HG02938 (cell line): ENCODE results near the gene GGCX.
"Not testable (repeated sequence)": the region's sequence is repeated elsewhere in the genome, so short reads cannot be mapped to it uniquely, and the experiment has no call there.

Source experiments
- ATAC-seq: cut with Tn5 transposase; IDR thresholded peaks from one replicate; pipeline ENCODE4 v1.9.1; 2021; ENCODE audit warnings: mild to moderate bottlenecking, moderate library complexity; ENCODE audit not compliant: unreplicated experiment

Gene GGCX

DNA sequence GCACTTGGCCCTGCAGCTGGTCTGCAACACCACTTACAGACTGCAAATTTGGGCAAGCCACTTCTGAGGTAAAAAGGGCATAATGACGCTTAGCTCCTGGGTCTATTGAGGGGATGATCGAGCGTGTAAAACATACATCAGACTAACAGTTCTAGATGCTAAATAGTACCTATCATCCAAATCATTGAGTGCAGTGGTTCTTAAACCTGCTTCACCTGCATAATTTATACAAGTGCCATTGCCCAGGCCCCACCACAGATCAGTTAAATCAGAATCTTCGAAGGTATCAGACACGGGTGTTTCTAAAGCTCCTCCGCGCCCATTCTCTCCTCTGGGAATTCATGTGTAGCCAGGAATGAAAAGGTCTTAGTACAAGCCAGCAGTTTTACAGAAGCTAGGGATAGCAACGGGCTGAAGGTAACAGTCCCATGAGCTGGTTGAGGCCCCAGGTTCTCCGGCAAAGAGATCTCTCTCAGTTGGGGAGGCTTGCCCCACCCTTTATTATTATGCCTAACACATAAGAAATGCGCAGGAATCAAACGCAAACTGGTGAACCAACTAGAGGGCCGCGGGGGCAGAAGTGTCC, 33.5 kb upstream of the GGCX start:
- no peak for ATAC-seq

DNA sequence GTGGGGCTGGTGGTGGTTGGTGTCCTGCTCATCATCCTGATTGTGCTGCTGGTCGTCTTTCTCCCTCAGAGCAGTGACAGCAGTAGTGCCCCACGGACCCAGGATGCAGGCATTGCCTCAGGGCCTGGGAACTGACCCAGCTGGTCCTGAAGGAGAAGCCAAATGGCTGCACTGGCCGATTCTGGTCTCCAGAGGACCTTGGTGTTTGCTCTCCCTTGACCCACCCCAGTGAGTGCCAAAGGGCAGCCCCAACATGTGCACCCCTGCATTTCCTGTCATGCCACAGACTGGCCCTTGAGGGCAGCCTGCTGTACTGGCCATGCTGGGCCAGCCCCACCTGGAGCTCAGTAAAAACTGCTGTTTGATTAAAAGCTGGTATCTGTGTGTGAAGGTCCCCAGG, 31.7 kb upstream of the GGCX start:
- no peak for ATAC-seq

DNA sequence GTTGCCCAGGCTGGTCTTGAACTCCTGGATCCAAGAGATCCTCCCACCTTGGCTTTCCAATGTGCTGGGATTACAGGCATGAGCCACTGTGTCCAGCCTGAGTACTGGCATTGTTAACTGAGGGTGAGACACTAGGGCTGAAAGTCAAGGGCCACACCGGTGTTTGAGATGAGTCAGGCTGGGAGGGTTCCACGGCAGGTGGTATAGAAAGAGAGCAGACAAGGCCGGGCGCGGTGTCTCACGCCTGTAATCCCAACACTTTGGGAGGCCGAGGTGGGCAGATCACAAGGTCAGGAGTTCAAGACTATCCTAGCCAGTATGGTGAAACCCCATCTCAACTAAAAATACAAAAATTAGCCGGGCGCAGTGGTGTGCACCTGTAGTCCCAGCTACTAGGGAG, 31.0 kb upstream of the GGCX start:
- ATAC-seq = not testable (repeated sequence)

DNA sequence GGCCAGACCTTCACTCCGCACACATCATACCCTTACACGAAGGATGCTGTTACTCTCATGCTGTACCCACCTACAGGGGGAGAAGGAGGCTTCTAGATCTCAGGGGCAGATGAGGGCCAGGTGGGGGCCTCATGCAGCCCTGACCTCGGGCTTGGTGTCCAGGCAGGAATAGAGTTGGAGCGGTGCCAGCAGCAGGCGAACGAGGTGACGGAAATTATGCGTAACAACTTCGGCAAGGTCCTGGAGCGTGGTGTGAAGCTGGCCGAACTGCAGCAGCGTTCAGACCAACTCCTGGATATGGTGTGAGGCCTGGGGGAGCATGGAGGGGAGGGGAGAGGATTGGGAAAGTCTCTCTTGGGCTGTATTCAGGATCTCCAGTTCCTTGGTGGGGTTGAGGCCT, 30.3 kb upstream of the GGCX start:
- no peak for ATAC-seq

DNA sequence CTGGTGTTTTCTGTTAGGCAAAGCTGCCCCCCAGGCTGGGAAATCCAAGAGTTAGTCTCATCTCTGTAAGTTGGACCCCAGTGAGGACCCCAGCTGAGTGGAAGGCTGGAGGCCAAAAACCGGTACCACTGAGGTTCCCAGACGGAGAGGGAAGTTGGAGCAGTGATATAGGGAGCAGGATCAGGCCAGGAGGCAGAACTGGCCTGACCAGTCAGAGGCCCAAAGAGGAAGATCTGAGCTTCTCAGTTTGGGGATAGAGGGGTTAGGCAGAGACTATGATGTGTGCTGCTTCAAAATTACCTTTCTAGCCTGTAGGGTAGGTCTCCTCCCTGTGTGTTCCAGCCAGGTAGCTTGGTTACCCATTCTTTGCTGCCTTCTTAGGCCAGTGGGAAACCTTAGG, 29.7 kb upstream of the GGCX start:
- ATAC-seq = no peak

DNA sequence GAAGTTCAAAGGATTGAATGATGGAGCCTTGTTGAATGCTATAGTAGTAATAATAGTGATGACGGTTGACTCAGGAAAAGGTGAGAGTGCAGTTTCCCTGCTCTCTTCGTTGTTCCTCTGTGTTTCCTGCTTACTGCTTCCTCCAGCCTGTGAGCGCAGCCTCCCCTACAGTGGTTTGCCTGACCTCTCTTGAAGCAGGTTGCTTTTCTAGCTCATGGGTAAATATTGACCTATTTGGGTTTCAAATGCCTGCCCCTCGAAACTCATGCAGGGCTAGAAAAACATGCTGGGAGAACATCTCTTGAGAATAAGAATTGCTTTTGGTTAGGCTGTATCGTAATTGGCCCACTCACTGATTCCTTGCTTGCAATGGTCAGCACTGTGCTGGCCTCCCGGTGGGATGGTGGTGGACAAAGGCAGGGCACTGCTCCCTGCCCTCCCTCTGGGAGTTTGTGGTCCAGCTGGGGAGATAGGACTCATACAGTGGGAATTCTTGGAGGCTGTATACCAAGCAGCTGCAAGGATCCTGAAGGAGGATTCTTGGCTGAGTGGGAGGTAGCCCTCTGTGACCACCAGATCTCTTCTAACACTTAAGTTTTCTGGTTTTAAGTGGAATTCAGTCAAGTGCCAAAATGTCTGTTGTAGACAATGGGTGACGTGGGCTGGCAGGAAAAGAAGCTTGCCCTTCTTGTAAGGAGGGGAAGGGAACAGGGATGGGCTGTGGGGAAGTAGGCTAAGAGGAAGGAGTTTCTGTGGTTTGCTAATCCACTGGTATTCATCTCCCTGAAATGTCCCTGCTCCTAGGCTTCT, 28.9 kb upstream of the GGCX start:
- ATAC-seq = no peak

DNA sequence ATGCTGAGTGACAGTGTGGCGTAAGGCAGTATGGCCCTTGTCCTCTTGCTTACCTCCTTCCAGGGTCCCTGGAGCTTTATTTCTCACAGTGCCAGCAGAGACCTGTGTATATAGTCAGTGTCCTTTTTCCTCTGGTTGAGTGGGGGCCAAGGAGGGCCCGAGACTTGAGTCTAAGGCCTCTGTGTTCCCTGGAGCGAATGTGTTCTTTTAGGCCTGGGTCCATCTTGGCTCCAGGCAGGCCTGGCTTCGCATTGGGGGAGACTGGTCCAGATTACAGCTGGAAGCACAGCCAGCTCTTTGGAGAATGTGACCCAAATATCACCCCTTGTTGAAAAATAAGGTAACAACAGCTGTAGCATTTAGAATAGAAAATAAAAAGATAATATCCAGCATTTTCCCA, 27.9 kb upstream of the GGCX start:
- no peak for ATAC-seq

DNA sequence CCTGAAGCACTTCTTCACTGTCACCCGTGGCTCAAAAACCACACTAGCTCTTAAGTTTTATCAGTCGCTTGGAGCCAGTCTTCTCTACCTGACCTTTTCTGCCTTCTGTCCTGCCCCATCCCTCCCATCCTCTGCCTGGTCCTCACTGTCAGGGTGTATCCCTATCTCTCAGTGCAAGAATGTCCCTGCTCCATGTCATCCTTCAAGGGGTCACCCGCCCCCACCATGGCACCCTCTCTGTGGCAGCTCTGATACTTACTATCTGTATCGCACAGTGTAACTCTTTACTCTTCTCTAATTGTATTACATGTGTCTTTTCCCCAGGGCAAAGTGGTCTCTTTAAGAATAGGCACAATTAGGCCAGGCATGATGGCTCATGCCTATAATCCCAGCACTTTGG, 27.4 kb upstream of the GGCX start:
- no peak for ATAC-seq

DNA sequence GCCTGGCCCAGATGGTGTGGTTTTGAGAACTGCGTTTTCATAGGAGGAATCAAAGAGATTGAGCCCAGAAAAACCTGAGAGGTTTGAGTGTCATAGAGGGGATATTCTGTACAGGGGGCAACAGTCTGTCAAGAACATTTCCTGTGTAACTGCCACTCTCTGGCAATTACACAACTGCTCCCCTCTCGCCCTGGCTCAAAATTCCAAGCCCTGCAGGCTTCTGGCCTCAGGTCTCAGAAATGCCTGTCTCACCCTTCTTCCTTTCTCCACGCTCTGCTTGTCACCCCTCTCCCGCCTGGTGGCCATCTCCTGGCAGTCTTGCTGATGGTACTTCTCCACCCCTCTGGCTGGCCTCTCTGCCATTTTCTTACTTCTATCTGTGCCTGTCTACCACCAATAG, 26.9 kb upstream of the GGCX start:
- ATAC-seq = no peak

DNA sequence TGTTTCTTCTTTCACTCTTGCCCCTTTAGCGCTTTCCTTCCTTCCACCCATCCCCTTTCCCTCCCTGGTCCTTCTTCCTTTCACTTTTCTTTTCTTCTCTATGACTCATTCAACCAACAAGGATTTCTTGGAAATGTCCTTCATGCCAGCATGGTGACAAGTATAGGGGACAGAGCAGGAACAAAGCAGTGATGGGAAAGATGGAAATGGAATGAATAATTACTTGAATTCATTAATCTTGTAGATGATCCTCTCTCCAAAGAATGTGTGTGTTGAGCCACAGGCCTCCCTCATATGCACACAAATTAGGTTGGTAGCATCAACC, 24.4 kb upstream of the GGCX start:
- ATAC-seq = no peak

DNA sequence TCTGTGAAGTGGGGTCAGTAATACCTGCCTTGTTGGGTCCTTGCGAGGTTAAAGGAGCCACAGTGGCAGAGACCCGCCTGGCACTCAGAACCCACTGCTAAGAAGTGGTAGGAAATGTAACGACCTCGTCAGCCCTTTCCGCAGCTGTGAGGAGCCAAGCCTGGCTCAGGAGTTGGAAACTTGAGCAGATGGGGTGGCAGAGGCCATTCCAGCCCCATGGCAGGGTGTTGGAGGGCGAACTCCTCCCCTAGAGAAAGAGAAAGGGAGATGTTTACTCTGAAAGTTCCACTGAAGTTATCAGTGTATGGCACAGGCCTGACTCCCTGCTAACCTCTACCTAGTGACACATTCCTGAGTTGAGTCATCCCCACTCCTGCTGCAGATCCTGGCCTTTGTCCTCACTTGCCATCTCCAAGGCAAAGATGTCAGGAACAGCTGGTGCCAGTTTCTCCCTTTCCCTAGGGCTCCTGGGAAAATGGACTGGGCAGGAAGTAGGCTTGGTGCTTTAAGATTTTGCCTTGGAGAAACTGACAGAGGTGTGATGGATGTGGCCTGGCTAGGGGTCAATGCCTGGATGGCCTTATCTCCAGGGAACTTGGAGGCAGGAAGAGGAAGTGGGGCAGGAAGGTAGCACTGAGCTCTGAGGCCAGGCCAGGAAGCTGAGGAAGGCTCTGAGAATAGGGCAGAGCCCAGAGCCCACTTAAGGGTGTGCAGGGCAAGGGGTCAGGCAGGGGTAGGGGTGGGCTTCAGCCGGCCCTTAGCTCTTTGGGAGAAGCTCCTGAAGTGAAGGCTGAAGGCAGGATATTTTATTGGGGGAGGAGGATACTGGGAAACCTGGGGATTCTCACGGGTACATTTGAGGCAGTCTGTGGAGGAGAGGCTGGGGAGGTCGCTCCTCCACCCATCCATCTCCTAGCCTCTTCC, 23.8 kb upstream of the GGCX start:
- peak; percentile 48 for ATAC-seq

DNA sequence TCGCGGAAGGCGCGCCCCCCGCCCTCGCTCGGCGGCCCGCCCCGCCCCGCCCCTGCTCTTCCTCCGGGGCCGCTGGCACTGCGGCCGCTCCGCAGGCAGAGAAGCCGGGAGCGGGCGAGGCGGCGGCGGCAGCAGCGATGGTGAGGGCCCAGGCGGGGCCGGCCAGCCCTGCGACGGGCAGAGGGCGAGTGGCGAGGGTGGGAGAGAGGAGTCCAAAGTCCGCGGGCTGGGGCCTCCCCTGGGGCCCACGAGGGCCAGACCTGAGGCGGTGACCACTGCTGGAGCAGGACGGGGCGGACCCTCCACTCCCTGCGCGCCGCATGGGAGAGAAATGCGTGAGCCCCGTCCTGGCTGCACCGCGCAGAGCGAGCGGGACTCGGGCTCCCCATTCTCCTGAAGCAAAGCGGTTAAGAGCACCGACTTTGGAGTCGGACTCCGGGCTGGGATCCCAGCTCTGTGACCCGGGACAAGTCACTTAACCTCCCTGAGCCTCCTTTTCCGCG, 23.1 kb upstream of the GGCX start, which contains the start of gene VAMP5:
VAMP5 (plus strand) TSS at position 78 of the 503 bp plus-strand sequence; CDS start at position 138, 60 bp downstream.
- peak; percentile 10 for ATAC-seq

DNA sequence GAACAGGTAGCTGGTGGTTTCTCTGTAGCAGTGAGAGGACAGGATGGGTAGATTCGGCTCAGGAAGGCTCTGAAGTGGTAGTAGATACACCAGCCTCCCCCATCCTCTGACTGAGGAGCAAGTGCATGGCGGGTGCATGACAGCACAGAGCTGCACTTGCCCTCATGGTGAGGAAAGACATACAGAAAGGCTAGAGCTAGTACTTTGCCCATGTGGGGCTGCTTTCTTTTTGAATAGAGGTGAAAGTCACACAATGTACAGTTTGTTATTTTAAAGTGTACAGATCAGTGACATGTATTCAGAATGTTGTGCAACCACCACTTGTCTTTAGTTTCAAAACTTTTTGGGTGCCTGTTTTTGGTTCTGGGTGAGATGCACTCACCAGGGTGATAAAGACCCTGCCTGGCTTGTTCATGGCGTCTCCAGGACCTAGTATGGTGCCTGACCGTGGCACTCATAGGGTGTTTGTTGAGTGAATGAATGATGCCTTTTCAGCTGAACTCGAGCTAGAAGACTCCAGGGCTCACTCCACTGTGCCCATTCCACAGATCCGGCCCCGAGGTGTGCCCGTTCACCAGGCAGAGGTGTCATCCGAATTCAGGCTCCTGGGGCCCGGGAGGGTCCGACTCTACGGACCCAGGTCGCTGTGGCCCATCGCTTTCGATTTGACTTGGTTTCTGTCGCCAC, 22.5 kb upstream of the GGCX start:
- peak; percentile 50 for ATAC-seq

DNA sequence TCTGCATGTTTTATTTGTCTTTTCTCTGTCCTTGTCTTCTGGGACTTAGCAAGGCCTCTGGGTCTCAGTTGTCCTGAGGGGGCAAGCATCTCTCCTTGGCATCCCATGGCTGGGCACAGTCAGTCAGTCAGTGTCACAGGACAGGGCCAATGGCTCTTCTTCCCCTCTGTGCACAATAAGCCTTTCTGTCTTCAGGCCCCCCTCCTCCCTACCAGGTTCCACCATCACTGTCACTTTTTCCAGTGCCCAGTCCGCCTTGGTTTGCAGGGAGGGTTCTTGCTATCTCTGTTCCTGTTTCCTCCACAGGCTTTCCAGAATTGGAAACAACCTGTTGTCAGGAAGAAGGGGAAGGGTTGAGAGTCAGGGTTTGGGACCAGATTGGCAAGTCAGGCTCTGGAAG, 21.2 kb upstream of the GGCX start:
- ATAC-seq = no peak

DNA sequence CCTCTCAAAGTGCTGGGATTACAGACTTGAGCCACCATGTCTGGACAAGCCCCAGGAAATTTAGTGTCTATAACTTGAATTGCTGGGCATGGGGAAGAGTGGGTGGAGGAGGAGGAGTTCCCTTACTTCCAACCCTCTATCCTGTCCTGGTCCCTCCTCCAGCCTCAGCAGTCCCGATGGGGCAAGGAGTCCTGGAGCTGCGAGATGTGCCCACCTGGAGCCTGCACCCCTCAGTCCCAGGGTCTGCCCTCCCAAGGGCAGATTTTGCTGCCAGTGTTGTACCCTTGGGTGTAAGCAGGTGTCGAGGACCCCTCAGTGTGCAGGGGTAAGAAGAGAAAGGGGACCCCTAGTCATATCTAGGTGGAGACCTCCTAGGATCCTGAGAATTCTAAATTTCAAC, 18.9 kb upstream of the GGCX start:
- no peak for ATAC-seq

DNA sequence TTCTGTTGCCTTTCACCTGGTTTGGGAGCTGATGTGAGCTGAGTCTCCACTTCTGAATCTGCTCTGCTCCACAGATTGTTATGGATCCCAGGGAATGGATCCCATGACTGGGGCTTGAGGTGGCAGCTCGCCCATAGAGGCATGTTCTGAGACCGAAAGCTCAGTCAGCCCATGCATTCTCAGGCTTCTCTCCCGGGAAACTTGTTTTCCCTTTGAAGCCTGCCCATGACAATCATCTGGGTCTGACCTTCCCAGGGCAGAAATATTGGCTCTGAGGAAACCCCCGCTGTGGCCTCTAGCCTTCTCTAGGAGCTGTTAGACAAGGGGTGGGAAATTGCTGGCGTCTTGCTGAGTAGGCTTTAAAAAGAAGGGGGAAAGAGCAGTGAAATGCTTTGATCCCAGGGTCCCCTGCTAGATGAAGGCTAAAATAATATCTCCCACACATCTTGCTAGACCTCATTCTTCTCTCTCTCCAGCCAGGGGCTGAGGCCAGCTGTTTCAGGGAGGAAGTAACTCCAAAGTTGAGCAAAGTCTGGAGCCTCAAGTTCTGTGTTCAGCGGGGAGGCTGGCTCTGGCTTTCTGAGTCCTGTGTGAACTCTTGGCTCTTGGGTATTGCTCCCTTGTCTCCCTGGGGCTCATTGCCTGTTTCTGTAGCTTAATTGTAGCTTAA, 18.1 kb upstream of the GGCX start:
- ATAC-seq = no peak

DNA sequence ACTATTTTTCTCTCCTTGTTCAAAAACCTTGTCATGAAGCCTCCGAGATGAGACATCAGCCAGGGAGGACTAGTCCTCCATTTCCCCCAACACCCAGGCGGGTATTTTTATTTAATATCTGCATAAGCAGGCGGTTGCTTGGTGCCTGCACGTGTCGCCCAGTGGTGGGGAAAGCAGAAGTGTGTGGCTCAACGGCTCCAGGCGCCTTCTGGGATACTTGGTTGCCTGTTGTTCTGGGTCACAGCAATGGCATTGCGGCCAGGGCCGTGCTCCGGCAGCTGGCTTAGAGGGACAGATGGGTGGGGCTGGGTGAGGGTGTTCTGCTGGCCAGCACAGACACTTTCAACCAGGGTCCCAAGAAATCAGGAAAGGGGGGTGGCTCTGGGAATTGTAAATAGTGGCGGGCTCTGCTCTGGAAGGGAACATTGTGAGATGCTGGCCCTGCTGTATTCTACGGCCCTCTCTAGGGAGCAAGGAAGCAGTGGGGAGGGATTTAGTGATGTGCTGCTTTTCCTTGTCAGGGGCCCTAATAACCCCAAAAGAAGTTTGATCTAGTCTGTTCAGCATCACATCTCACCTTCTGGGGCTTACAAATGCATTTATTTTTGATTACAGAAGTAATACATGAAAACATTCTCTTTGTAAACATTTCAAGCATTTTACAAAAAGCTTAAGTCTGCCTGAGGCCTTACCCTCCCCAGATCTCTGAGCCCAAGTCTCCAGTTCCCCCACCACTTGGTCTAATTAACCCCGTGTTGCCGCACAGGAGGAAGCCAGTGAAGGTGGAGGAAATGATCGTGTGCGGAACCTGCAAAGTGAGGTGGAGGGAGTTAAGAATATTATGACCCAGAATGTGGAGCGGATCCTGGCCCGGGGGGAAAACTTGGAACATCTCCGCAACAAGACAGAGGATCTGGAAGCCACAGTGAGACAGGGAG, 17.2 kb upstream of the GGCX start:
- peak; percentile 44 for ATAC-seq

DNA sequence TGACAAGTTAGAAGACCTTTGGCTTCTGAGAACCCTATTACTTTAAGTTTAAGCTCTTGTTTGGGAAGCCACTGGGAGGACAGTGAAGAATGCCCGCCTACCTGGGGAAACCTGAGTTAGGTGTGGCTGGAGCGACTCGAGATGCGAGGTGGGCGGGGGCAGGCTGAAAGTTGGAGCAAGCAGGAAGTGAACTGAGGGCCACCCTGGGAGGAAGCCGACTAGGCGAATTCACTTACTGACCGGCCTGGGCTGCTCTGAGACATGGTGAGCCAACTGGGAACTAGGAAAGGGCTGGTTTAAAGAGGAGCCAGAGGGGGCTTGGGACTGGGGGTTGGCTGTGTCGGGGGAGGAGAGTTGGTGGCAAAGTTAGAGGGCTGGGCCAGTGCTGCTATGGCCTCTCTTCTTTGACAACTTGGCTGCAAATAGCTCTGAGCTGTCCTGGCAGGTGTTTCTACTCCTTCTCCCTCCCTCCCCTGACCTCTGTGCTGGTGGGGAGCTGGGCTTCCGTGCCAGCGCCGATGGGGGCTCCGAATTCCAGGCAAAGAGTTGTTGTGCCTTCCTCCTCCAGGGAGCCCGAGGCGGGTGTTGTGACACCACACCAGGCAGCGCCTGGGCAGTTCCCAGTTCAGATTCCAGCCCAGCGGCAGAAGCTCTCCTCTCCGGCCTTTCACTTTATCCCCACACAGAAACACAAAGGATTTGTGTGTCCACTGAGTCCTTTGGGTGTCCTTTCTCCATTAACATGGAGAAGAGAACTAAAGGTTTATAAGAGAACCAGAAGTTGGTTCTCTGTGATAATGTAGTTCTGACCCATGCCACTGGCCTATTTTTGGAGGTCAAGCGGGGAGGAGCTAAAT, 16.3 kb upstream of the GGCX start, which contains the start of gene VAMP8:
VAMP8 (plus strand) TSS at position 201 of the 857 bp plus-strand sequence; CDS start at position 262, 61 bp downstream.
- peak; percentile 31 for ATAC-seq
